ENCODE data around the gene GNAZ.

Gene GNAZ

DNA sequence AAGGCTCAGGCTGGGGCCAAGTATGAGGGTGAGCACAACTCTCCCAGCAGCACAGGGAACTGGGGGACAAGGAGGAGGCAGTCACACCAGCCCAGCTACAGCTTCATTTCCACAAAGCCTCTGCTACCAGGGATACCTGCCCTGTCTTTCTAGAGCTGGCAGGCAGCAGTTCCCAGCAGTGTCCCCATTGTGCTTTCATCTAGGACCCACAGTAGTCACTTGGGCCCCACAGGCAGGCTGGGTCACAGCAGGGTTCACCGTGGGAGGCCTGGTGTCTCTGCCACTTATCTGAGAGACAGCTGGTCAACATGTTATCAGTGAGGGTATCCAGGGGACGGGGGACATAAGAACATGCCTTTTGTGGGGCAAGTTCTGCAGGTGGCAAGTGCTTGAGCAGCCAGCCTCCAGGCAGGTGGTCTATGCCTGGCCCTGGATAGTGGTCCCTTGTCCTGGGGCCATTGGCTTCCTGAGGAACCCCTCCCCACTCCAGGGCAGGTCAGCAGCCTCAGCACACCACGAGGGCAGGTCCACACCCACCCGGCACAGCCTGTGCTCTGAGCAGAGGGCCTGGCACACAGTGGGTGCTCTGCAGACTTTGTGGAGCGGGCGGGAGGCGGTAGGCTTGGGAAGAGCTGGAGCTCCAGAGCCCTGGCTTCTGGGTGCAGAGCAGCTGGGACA, 29.9 kb downstream of the GNAZ start:
- TF ChIP-seq MYC (IDR thresholded peaks at IDR 0.05; ENCODE audit: low read depth, low read length) = no peak
- TF ChIP-seq POLR2A (IDR thresholded peaks at IDR 0.05; ENCODE audit: extremely low read depth, insufficient read length) = no peak
- TF ChIP-seq, protein P1, sequence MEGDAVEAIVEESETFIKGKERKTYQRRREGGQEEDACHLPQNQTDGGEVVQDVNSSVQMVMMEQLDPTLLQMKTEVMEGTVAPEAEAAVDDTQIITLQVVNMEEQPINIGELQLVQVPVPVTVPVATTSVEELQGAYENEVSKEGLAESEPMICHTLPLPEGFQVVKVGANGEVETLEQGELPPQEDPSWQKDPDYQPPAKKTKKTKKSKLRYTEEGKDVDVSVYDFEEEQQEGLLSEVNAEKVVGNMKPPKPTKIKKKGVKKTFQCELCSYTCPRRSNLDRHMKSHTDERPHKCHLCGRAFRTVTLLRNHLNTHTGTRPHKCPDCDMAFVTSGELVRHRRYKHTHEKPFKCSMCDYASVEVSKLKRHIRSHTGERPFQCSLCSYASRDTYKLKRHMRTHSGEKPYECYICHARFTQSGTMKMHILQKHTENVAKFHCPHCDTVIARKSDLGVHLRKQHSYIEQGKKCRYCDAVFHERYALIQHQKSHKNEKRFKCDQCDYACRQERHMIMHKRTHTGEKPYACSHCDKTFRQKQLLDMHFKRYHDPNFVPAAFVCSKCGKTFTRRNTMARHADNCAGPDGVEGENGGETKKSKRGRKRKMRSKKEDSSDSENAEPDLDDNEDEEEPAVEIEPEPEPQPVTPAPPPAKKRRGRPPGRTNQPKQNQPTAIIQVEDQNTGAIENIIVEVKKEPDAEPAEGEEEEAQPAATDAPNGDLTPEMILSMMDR (IDR thresholded peaks at IDR 0.05; ENCODE audit: low read depth, low read length) = no peak
- TF ChIP-seq, protein P2, sequence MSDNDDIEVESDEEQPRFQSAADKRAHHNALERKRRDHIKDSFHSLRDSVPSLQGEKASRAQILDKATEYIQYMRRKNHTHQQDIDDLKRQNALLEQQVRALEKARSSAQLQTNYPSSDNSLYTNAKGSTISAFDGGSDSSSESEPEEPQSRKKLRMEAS (IDR thresholded peaks at IDR 0.05; ENCODE audit: low read depth, low read length) = no peak
- DNase-seq (ENCODE audit: low read depth) = no peak
- no peak overlapping the region for H3K4me3 ChIP-seq (ENCODE audit: low read depth, low read length)

DNA sequence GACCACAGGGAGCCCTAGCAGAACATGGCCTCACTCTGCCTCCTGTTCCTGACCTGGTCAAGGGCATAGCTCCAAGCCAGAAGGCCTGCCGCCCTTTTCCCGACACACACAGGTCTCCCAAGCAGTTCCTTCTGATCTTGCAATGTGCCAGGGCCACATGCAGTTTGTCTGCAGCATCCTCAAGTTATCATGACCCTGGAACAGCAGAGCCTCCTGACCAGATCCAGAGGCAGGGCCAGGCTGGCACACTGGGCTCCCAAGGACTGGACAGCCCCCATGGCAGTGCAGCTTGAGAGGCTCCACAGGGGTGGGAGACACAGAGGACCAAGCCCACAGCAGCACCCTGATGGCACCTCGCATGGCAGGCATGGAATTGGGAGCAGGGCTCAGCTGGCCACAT, 31.2 kb downstream of the GNAZ start:
- TF ChIP-seq, protein P1 (IDR thresholded peaks at IDR 0.05; ENCODE audit: low read depth, low read length) = no peak
- TF ChIP-seq, protein P2 (IDR thresholded peaks at IDR 0.05; ENCODE audit: low read depth, low read length) = no peak
- no peak for TF ChIP-seq POLR2A (IDR thresholded peaks at IDR 0.05; ENCODE audit: extremely low read depth, insufficient read length)
- TF ChIP-seq MYC (IDR thresholded peaks at IDR 0.05; ENCODE audit: low read depth, low read length) = no peak
- H3K4me3 ChIP-seq (ENCODE audit: low read depth, low read length) = no peak overlapping the region
- no peak for DNase-seq (ENCODE audit: low read depth)

DNA sequence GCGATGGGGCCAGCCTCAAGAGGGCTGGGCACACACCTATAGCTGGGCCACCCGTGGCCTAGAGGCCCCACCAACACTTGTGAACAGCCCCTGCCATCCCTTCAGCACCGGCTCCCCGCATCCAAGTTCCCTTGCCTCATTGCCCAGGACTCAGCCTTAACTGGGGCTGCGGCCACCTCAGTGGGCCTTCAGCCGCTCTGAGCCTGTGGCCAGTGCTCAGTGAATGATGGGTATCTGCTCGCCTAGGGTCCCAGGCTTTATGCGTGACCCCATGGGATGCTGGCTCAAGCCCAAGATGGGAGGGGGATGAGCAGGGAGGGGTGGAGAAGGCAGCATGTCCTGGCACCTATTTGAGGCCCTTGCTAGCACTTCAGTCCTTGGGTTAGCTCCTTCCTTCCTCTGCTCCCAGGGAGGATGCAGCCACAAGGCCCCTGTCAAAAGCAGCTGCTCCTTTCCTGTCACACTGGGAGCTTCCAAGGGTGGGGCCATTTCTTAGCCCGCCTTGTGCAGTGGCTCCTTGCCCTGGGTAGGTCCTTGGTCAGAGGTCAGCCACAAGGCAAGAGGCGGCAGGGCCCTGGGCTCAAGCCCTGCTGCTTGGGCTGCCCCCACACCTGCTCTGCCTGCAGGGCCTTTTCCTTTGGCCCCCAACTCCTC, 31.8 kb downstream of the GNAZ start:
- DNase-seq (ENCODE audit: low read depth) = no peak
- H3K4me3 ChIP-seq (ENCODE audit: low read depth, low read length) = no peak overlapping the region
- TF ChIP-seq, protein P2 (IDR thresholded peaks at IDR 0.05; ENCODE audit: low read depth, low read length) = no peak

DNA sequence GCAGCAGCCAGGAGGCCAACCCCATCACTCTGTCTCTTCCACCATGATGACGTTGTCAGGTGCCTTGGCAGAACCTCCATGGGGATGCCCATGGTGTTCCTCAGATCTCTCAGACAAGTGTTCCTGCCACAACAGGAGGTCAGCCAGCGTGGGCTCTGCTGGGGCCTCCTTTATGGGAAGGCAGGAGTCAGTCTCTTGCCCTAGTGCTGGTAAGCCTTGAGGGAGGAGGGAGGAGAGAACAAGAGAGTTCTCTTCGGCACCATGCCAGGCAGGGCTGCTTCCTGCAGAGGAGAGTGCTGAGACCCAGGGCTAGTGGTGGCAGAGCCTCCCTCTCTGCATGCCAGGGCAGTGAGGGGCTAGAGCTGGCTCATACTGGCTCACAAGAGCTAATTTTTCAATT, 32.5 kb downstream of the GNAZ start:
- DNase-seq (ENCODE audit: low read depth) = no peak
- H3K4me3 ChIP-seq (ENCODE audit: low read depth, low read length) = no peak overlapping the region
- TF ChIP-seq MYC (IDR thresholded peaks at IDR 0.05; ENCODE audit: low read depth, low read length) (no peak), POLR2A (IDR thresholded peaks at IDR 0.05; ENCODE audit: extremely low read depth, insufficient read length) (no peak)
- TF ChIP-seq, protein P2 (IDR thresholded peaks at IDR 0.05; ENCODE audit: low read depth, low read length) = no peak
- TF ChIP-seq, protein P1 (IDR thresholded peaks at IDR 0.05; ENCODE audit: low read depth, low read length) = no peak

DNA sequence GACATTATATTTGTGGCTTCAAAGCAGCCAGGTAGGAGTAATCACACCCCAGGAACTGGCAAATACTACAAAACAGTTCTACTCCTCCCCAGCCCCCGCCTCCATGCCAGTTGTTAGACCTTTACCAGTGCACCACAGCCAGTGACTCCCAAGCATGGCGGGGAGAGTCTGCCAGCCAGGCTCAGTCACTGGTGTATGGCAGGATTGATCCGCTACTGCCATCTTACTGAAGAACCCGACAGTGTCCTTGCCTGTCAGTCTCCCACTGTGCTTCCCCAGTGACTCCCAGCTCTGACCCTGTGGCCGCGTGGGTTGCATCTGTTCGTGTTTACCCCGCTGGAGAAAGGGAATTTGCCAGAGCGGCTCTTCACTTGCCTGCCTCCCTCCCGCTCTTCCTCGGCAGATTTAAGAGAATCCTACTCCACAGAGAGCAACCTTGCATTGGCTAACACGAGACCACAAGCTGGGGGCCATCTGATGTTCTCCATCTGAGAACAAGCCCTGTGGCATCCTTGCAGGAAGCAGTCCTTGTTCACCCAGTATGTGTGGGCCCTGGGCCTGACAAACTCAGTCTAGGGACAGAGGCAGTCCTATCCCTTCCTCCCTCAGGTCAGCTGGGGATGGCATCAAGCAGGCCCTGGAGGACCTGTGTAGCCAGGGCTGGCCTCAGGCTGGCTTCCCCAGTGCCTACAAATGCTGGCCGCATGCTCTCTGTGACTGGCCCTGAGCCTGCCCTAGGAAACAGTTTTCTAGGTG, 33.1 kb downstream of the GNAZ start:
- no peak for TF ChIP-seq MYC (IDR thresholded peaks at IDR 0.05; ENCODE audit: low read depth, low read length)
- no peak for TF ChIP-seq POLR2A (IDR thresholded peaks at IDR 0.05; ENCODE audit: extremely low read depth, insufficient read length)
- TF ChIP-seq, protein P1 (IDR thresholded peaks at IDR 0.05; ENCODE audit: low read depth, low read length) = no peak
- TF ChIP-seq, protein P2 (IDR thresholded peaks at IDR 0.05; ENCODE audit: low read depth, low read length) = no peak
- DNase-seq (ENCODE audit: low read depth) = no peak

More for the DNA sequence above, 33.1 kb downstream of the GNAZ start:
- H3K4me3 ChIP-seq (ENCODE audit: low read depth, low read length) = no peak overlapping the region

Measured in NB4 (cell line).